Stimulated activated naive CD4-positive, alpha-beta T cell (primary cell): Measurements from ENCODE around the gene SYDE2.
"Not testable (repeated sequence)": the region's sequence is repeated elsewhere in the genome, so short reads cannot be mapped to it uniquely, and the experiment has no call there.

Source experiments
- DNase-seq, 6 experiments: peaks; one replicate each; lab custom pipeline; 2025; lab: John Stamatoyannopoulos, UW

Gene SYDE2

GRCh38 chr1:85214654-85215053, 13.8 kb upstream of the SYDE2 start:
- DNase-seq: no peak

GRCh38 chr1:85208488-85208887, 7.7 kb upstream of the SYDE2 start:
- no peak for DNase-seq

GRCh38 chr1:85203573-85204171, 2.9 kb upstream of the SYDE2 start:
- DNase-seq: no peak

GRCh38 chr1:85202864-85203255, 2.0 kb upstream of the SYDE2 start:
- no peak for DNase-seq

- peak in 1 of 6 experiments; percentile 19 for DNase-seq
These were observed 1.5 kb upstream of the SYDE2 start for GRCh38 chr1:85202092-85202863.

GRCh38 chr1:85201340-85202091, 700 bp upstream of the SYDE2 start:
- peak; percentile 73 to 95 (median 88) for DNase-seq

- DNase-seq: peak in 2 of 6 experiments; percentile 50 to 61
These were observed 951 bp downstream of the SYDE2 start for GRCh38 chr1:85199667-85200462.

- no peak for DNase-seq
These were observed 2.0 kb downstream of the SYDE2 start for GRCh38 chr1:85198864-85199263.

- DNase-seq: no peak
These were observed 4.5 kb downstream of the SYDE2 start for GRCh38 chr1:85196358-85196757.

- DNase-seq: no peak
These were observed 5.1 kb downstream of the SYDE2 start for GRCh38 chr1:85195703-85196102.

- not testable (repeated sequence) for DNase-seq
These were observed 8.7 kb downstream of the SYDE2 start for GRCh38 chr1:85192129-85192528.

- DNase-seq: no peak
These were observed 11.7 kb downstream of the SYDE2 start for GRCh38 chr1:85189120-85189519.

GRCh38 chr1:85188530-85188929, 12.3 kb downstream of the SYDE2 start:
- DNase-seq: no peak

- not testable (repeated sequence) for DNase-seq
These were observed 13.8 kb downstream of the SYDE2 start for GRCh38 chr1:85187021-85187420.

GRCh38 chr1:85184245-85184644, 16.6 kb downstream of the SYDE2 start:
- DNase-seq: no peak

- no peak for DNase-seq
These were observed 18.1 kb downstream of the SYDE2 start for GRCh38 chr1:85182700-85183099.

GRCh38 chr1:85180869-85181268, 19.9 kb downstream of the SYDE2 start:
- no peak for DNase-seq

- DNase-seq: peak in 3 of 6 experiments; percentile 54 to 61 (median 58)
These were observed 21.3 kb downstream of the SYDE2 start for GRCh38 chr1:85179522-85179921.

- DNase-seq: no peak
These were observed 22.4 kb downstream of the SYDE2 start for GRCh38 chr1:85178396-85178795.

- no peak for DNase-seq
These were observed 26.3 kb downstream of the SYDE2 start for GRCh38 chr1:85174503-85174902.

GRCh38 chr1:85172684-85173337, 28.0 kb downstream of the SYDE2 start:
- no peak for DNase-seq
